Esophagus mucosa (tissue), 1 donor: Measurements from ENCODE around the gene STEAP4. TPM values are rescaled to one million over a fixed set of nuclear protein-coding genes. Genes with fewer than 3 reads are reported as not detected.
"Not testable (repeated sequence)": the region's sequence is repeated elsewhere in the genome, so short reads cannot be mapped to it uniquely, and the experiment has no call there.

ENCODE experiments used
- ATAC-seq: fragments of 200-7000 bp; cut with Tn5 transposase; one replicate; pipeline ENCODE4 v1.9.1; 2020
- total RNA-seq: library from RNA; stranded (reverse); gene quantifications from one replicate; pipeline ENCODE4 v1.2.4, GENCODE V29; 2023
- donor health status: DM: yes; HTN: yes; CAD: no.

STEAP4 gene
- total RNA-seq, 1 donor from 2014 or later: 23.6 TPM

DNA sequence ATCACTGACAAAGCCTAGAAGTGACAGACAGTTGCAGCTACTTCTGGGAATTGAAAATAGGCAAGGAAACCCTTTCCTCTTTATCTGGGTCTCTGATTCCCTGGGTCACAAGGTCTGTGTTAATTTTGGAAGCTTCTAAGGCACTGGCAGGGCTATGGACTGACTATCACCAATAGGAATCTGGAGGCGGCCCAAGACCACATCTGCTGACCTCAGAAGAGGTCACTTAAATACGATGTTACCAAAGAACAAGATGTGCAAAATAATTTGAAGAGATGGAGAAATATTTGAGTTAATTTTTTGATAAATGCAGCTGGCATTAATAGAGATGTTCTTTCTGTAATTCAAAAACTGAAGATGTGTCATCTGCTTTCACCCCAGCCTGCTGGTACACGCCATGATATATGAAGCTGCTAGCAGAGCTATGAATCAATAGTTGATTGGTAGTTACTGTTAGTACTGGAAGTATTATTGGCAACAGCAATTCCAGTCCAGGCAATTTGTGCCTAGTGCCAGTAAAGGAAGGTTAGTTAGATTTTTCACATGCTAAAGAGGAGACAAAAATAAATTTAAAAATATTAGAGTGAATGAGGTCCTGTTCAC is 5.5 kb upstream of the STEAP4 start:
- no peak for ATAC-seq

- no peak for ATAC-seq
Observed at GRCh38 chr7:88311675-88312036, 5.0 kb upstream of the STEAP4 start.

GRCh38 chr7:88310956-88311674 is 4.4 kb upstream of the STEAP4 start:
- ATAC-seq: no peak

GRCh38 chr7:88309819-88310218 is 3.1 kb upstream of the STEAP4 start:
- no peak for ATAC-seq

DNA sequence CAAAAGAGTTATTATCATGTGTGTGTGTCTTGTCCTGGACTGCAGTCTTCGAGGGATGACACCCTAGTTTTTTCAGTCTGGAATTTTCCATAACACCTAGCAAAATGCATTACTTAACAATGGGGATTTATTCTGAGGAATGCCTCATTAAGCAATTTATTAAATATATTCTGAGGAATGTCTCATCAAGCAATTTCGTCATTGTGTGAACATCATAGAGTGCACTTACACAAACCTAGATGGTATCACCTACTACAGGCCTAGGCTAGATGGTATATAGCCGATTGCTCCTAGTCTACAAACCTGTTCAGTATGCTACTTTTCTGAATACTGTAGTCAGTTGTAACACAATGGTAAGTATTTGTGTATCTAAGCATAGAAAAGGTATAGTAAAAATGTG is 1.1 kb upstream of the STEAP4 start:
- peak; percentile 62 for ATAC-seq

- ATAC-seq: no peak
Observed at GRCh38 chr7:88307412-88307811, 718 bp upstream of the STEAP4 start.

- no peak for ATAC-seq
Observed at GRCh38 chr7:88305044-88305443, 1.6 kb downstream of the STEAP4 start.

DNA sequence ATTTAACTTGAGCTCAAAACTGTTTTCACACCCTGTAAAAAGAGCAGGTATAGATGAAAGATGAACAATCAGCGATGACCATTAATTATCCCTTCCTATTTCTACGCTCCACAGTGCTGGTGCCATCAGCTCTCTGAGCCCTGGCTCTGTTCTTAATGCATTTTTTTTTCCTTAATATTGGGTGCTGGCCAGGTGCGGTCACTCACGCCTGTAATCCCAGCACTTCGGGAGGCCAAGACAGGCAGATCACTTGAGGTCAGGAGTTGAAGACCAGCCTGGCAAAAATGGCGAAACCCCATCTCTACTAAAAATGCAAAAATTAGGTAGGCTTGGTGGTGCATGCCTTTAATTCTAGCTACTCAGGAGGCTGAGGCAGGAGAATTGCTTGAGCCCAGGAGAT is 4.2 kb downstream of the STEAP4 start:
- ATAC-seq: no peak

DNA sequence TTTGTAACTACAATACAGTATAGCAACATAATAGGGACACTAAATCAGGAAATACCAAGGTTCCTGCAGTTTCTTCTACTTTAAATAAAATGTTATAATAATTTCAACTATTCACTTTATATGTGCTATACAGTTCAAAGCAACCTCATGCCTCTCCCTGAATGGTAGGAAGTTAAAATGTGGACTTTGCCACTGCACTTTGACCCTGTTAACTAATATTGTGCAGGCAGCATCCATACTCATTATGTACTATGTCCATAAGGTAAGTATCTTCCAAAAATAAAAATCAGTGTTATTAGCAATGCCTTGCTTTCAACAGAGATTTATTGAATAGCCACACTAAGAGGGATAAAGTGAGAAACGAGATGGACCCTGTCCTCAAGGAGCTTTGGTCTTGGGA is 4.8 kb downstream of the STEAP4 start:
- ATAC-seq: no peak

GRCh38 chr7:88300401-88300945 is 6.2 kb downstream of the STEAP4 start:
- ATAC-seq: no peak

DNA sequence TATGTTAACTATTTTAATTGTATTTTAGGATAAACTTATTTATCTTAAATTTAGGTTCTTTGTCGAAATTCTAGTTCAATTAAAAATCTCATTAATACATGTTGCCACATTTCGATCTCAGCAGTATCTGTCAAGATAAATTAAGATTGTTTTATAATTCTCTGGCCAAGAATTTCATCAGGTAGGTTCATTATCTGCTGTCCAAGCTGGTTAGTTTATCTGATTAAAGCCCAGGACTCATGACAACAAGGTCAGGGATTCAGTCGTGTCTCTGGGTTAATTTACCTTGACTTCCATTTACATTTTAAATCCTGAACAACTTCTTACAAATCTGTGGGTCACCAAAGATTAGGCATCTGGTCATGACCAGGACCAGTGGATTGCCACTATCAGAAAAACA is 7.6 kb downstream of the STEAP4 start:
- ATAC-seq: no peak

- no peak for ATAC-seq
Observed at GRCh38 chr7:88293866-88294265, 12.8 kb downstream of the STEAP4 start.

DNA sequence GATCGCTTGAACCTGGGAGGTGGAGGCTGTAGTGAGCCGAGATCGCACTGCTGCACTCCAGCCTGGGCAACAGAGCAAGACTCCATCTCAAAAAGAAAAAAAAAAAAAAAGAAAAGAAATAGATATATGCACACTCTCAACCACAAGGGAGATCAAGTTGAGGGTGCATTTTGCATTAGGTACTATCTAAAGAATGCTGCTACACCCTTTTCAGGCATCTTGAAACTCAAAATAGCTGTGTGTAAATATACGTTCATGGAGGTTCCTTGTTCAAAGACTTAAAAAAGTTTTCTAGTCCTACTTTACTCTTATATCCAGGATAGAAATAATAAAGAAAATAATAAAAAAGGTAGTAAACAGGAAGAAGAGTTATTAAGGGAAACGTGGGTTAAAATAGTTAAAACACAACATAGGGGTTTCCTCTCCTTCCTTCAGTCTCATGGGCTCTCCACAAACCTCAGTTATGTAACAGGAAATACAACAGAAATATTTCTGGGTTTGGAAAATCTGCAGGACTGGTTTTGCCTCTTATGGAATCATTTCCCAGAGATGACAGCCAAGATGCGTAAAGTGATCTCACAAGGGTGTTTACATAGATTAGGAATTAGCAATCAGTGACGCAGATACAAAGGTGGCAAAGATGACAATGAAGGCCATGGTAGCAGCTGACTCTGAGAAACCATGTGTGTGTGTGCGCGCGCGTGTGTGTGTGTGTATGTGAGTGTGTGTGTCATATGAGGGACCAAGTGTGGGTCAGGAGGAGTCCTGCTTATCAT is 15.1 kb downstream of the STEAP4 start:
- ATAC-seq: peak; percentile 93

- ATAC-seq: no peak
Observed at GRCh38 chr7:88290491-88290890, 16.2 kb downstream of the STEAP4 start.

- peak; percentile 86 for ATAC-seq
Observed at GRCh38 chr7:88289564-88290025, 17.1 kb downstream of the STEAP4 start.

- ATAC-seq: no peak
Observed at GRCh38 chr7:88281749-88282148, 24.9 kb downstream of the STEAP4 start.

DNA sequence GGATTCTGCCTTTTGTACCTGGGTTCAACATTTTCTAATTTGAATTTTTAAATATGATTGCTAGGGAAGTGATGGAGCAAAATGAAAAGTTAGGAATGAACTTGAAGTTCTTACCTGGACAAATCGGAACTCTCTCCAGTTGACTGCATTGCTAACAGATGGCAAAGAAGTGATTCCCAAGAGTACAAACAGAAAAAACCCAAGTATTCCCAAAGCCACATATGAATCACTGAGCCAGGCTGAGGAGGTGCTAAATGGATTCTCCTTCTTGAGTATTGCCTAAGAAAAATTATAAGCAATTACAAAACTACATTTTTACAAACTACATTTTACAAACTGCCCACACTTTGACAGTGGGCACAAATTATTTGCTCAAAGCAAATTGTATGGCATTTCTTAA is 25.9 kb downstream of the STEAP4 start:
- no peak for ATAC-seq

DNA sequence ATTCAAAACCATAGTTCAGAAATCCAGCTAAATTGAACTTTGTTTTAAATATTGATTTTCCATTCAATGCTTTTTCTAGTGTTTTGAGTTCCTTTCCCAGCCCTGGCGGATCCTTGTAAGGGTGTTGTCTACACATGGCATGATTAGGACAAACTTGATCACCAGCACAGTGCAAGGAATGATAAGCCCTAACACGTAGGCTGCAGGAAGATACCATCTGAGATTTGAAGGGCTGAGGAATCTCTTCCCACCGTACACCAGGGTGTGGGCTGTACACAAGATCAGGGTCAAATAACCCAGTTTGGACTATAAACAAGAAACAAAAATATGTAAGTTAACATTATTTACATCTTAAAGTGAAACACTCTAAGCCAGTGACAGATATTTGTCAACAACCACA is 27.4 kb downstream of the STEAP4 start:
- ATAC-seq: peak; percentile 55

DNA sequence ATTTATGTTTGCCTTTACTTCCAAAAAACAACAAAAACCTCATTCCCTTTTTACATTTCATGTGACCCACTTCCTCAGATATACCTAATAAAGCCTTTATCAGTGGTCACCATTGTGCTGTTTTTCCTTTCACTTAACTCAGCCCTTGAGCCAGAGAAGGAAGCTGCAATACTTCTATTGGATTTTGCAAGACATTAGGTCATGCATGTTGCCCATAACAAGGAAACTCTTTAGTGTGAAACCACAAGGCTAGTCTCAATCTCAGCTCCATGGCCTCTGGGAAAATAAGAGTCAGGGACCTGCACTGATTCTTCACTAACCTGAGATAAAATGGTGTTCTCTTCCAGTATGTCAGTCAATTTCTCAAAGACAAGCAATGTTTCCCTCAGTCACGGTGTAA is 27.8 kb downstream of the STEAP4 start:
- ATAC-seq: peak; percentile 71

DNA sequence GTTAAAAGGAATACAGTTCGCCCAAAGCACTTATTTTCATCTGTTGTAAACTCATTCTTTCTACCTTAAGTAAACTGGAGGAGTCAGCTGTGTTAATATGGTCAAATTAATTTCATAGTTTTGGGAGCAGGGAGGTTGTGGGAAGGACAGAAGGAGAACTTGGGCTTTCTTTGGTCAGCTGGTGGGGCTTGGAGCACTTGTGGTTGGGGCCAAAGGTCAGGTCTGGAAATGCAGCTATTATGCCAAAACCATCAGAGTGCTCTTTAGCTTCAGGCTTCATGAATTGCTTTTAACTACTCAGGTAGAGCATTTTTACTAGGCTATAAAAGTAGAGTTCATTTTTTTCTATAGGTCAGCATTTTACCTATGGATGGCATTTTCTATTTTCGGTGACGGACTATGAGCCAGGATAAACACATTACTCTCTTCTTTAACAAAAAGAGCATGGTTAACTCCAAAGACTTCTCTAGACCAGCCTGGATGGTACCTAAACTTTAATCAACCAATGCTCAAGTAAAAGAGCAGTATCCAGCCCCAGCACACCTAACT is 30.0 kb downstream of the STEAP4 start:
- ATAC-seq: no peak

DNA sequence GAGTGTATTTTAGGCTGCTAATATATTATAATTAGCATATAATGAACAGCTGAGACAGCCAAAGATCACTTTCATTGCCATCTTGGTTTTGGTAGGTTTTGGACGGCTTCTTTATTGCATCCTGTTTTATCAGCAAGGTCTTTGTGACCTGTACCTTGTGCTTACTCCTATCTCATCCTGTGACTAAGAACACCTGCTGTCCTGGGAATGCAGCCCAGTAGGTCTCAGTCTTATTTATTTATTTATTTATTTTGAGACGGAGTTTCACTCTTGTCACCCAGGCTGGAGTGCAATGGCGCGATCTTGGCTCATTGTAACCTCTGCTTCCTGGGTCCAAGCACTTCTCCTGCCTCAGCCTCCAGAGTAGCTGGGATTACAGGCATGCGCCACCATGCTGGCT is 31.8 kb downstream of the STEAP4 start:
- ATAC-seq: not testable (repeated sequence)

DNA sequence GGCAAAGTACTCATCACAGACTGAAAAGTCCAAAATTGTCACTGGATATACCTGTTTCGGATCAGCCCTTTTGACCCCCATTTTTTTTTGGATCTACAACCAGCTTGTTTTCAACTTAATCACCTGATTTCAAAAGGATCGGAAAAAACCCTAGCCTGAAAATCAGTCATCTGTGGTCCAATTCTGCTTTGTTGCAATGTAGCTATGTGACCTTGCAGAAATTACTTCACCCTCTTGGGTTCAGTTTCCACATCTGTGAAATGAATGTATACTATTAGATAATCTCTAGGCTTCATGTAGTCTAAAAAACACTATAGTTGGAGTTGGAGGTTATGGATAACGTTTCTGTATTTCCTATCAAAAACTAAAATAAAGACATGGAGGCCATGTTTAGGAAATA is 37.1 kb downstream of the STEAP4 start:
- no peak for ATAC-seq

DNA sequence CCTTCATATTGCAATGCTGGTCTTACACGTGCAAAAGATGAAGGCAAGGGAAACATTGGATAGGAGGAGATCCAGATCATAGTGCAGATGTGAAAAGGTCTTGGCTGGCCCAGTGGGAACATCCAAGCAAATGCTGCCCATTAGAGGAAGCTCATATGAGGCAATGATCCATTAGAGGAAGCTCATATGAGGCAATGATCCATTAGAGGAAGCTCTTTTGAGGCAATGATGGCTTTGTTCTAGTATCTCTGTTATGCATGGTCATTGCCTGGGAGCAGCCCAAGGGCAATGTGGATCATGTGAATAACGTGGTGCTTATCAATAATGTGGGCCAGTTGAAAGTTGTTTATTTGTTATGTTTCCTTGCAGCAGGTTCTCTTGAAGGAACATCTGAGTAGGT is 37.8 kb downstream of the STEAP4 start:
- ATAC-seq: peak; percentile 41
